NOMO-1 (cell line): ENCODE measurements around the gene EEF1AKMT2.

Source experiments
- DNase-seq, 2 experiments: peaks; one replicate each; lab custom pipeline; 2025; ENCODE audit not compliant: unreplicated experiment in 2 of 2; lab: John Stamatoyannopoulos, UW

The EEF1AKMT2 gene

DNA sequence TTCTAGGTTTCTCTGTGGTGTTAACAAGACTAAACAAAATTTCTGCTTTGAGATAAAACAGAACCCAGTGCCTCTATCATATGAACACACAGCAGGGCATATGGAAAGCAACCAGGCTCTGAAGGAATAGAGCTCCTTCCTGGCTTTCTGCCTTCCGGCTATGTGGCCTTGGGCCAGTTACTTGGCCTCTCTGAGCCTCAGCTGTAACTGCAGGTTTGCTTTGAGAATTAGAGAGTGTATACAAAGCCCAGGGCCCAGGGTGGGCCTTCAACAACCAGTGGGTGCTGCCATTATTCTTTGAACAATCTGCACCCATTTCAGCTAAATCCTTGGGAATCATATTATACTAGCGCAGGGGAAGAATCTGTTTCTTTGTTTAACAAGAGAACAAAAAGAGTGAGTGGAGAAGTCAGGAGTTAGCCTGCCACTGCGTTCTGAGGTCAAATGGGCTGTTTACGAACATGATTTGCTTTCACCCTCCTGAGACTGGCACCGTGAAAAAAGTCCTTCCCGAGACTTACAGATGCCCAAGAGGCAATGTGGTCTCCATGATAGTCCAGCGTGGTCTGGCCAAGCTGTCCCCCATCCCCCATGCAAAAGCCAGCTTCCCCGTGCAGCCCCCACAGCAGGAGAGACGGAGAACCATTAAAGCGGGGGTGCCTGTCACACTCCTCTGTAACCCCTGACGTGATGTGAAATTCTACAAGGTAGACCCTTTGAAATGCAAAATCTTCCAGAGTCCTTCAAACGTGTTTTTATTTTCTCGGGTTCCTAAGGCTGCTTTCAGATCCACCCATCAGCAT is 52.4 kb downstream of the EEF1AKMT2 start:
- no peak for DNase-seq

DNA sequence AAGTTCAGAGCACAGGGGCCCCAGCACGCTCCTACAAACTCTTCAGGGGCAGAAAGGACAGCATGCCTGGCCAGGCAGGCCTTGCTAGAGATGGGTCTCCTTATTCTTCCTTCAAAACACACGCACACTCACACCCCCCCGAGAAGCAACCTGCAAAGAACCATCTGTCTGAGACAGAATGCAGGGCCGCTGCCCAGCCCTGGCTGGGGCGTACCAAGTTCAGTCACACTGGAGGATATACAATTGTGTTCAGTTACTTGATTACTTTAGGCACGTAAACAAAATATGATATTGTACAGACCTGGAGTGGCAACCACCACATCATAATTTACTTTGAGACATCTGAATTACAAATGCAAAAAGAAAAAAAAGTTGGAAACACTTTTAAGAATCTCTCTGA is 53.2 kb downstream of the EEF1AKMT2 start:
- no peak for DNase-seq

DNA sequence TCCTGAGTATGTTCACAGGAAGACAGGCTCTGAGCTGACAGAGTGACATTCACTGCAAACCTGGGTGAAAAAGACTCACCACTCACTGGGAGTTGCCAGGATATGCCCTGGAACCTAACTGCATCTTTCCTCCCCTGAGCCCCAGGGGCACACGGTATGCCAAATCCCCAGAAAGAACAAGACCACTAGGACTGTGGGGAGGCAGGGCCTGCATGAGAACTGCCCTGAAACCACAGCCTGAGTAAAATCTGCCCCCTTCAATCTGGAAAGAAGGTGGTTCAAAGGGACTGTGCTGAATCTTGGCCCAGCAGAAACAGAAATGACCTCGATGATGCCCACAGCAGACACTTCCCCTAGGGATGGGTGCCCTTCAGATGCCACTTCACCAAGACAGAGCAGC is 54.0 kb downstream of the EEF1AKMT2 start:
- no peak for DNase-seq

DNA sequence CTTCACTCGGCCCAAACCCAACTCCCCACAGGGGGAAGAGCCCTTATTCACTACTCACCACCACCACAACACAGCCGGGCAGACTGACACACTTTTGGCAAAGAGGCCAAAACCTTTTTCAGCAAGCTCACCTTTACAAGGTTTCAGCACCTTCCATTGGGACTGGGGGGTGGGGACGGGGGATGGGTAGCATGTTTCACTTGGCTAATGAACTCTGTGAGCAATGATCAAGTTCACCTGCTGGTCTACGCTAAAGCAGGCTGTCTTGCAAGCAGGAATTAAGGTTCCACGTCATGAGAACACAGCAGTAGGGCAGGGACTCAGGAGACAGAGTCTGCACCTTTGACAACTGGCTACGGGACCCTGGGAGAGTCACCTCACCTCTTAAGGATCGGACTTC is 54.5 kb downstream of the EEF1AKMT2 start:
- no peak for DNase-seq

DNA sequence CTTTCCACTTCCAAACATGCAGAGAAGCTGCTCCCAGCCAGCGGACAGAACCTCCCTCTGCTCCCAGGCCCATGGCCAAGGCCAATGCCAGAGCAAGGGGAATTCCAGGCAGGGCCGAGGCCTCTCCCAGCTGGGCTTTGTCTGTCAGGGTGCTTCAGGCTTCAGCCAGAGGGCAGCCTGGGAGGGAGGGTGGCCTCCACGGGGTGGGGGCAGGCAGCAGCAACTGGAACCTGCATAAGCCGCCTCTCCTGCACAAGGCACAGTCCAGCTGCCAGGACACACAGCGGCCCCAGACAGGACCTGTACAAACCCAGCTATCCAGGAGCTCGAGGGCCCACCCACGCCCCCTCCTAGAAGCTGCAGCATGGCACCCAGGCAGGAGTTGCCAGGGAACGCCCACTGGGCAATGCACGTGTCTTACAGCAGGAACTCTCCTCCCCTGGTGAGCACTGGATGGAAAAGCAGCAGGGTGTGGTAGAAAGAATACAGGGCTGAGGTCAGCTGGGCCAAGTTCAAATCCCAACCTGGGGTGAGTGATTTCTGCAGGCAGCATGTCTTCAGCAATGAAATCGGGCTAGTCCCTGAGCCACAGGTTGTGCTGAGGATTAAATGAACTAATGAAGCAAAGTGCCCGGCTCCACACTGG is 55.1 kb downstream of the EEF1AKMT2 start:
- DNase-seq, result no peak

DNA sequence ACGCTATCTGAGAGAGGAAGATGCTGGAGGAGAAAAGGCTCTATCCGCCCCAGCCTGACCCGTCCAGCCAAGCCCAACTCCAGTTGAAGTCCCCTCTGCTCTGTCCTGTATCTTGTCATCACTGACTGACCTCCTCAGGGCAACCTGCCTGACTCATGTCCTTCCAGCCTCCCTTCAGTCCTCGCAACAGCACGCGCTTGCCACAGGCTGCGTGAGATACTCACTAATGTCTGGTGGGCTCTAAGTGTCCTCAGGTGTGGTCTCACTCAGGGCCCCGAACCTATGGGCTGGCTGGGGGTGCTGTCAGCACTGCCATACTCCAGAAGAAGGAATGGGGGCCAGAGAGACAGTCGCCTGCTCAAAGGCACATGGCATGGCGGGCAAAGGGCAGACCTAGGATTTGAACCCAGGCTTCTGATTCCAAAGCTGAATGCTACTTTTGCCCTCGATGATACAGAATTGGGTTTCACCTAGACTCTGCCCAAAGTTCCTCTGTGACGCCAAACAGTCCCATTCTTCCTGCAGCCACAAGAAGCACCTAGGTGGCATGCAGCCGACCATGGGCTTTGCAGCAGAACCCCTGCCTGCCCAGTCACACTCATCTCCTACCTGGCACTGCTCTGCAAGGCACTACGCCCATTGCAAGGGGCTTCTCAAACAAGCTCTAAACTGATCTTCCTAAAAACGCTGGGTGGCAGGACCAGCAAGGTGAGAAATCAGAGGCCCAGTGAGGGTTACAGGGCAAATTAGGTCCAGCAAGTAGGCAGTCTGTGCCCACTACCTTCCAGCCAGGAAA is 56.0 kb downstream of the EEF1AKMT2 start:
- DNase-seq, result no peak

DNA sequence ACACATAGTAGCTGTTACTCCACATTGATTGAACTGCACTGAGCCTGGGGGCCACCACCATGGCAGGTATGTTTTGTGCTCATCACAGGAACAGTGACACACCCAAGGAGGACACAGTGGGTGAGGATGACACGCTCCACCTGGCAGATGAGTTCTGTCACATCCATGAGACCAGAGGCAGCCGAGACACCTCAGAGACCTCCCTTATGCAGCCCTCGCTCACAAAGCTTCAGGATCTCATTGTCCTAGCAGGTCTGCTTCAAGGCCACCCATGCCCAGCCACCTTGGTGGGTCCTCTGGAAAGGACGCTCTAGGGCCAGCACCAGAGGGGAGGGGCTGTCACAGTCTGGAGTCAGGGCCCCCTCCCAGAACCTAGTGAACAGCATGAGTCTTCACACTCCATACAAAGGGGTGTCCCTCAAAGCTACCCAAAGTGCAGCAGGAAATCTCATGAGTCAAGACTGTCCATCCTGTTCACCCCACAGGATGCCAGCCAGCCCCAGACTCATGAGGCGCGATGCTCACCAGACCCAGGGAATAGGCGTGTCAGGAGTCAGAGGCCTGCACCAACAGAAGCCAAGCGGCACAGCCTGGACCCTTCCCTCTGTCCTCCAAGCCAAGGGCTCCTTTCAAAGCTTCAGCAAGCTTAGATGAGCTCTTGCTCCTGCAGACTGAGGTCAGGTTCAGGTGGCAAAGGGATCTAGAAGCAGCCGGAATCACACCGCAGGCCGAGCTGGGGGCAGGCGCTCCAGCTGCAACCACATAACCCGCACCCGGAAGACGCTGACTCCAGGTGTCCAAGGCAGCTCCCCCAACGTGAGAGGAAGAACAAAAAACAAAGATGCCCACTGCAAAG is 57.1 kb downstream of the EEF1AKMT2 start:
- no peak for DNase-seq

DNA sequence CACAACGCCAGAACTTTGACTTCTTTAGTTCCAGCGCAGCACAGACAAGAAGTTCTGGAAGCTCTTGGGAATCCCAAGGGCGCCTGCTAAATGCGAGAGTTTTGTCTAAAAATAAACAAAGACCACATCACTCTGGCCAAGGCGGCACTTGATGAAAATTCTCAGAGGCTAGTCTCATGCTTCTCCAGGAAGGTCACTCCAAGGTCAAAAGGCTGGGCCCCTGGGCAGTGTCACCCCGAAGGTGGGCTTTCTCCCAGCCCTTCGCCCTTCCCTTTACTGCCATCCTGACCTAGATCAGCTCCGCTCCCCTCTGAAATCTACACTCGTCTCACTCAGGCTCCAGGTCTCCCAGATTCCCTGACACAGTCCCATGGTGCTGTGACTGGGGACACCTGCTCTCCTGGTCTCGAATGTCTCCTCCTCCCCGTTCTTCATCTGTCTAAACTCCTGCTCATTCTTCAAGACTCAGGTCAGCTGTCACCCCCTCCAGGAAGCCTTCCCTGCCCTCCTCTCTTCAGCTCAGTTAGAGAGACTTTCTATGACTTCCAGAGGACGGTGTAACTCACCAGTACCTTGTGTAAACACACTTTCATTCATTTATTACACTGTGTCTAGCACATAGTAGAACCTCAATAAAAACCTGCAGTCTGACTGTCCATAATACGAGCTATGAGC is 58.0 kb downstream of the EEF1AKMT2 start:
- no peak for DNase-seq

DNA sequence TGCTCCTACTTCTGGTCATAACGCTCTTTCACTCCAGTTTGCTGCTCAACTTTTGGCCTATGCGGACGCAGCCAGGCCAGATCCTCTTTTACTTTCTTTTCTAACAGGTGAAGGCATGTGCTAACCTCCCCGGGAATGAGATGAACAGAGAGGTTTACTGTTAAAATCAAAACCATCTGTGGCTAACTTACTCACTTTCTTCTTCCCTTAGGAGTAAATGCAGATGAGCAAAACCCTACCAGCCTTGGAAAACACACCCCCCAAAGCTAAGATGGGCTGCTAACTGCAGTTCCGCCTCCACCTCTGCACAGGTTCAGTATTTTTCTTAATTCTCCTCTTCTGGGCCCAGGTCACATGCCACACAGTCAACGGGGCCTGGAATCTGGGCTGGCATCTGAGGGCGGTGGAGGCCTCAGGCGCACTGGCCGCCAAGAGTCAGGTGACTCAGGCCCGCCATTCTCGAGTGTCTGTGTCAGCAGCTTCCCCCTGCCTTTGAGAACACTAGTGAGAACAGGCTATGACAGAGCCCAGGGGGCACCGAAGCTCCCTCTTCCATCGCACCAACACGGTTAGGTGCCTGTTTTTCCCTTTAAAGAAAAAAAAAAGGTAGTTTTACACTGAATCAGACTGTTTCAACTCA is 58.6 kb downstream of the EEF1AKMT2 start:
- DNase-seq, result no peak

DNA sequence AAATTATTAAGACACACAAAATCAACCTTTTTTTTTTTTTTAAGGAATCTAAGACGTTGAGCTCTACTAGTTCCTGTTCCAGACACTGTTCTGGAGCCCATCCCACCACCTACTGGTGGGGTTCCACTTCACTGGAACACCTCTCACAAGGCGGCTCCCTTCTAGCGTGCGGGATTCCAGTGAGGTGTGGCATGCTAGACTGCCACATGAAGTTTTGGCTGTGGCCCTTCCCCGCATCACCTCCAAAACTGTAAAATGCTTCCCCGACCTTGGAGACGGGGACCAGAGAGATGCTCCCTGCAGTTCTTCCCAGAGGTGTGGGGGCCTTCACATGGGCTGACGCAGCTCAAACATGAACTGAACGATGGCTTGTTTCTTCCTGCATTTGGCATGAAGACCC is 60.1 kb downstream of the EEF1AKMT2 start:
- no peak for DNase-seq

DNA sequence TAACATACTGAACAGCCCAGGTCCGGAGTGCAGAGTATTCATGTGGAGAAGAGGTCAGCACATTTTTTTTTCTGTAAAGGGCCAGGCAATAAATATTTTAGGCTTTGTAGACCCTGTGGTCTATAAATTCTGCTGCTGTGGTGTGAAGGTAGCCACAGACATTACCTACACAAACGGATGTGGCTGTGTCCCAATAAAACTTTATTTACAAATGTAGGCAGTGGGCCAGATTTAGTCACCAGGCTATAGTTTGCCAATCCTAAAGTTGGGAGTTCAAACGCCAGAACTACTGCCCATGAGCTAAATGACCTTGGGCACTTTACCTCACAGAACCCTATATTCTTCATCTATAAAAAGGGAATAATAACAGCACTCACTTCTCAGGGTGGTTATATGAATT is 60.9 kb downstream of the EEF1AKMT2 start:
- no peak for DNase-seq

DNA sequence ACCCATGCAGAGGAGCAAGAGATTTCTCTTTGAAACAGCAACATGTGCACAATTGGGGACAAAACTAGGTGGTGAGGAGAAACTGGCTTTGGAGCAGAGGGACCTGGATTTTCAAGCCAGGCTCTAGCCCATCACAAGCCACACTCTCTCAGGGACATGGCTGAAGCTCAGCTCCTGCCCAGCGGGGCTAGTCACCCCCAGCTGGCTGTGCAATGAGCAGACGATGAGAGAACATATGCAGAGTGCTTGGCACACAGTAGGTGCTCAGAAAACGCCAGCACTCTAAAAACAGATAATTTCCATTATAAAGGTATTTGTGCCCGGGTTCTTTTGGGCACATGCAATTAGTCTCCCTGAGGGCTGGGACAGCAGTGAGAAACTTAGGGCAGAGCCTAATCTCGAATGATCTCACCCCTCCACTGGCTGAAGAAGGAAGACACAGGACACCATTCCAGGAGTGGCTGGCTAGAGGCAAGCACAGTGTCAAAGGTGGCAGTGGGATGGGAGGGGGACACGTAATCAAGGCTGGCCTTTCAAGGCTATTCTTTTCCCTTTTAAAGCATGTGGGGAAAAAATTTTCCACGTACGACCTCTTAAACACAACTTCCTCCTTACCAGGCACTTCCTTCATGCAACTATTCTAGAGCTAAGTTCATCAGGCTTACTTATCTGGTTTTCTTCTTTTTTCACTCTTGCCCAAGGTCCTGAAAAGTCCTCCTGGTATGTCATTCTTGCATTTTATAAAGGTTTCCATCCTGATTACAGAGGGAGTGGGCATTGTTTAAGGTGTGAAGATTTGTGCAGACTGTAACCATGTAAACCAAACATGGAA is 62.6 kb downstream of the EEF1AKMT2 start:
- DNase-seq, result peak; percentile 16 to 43

DNA sequence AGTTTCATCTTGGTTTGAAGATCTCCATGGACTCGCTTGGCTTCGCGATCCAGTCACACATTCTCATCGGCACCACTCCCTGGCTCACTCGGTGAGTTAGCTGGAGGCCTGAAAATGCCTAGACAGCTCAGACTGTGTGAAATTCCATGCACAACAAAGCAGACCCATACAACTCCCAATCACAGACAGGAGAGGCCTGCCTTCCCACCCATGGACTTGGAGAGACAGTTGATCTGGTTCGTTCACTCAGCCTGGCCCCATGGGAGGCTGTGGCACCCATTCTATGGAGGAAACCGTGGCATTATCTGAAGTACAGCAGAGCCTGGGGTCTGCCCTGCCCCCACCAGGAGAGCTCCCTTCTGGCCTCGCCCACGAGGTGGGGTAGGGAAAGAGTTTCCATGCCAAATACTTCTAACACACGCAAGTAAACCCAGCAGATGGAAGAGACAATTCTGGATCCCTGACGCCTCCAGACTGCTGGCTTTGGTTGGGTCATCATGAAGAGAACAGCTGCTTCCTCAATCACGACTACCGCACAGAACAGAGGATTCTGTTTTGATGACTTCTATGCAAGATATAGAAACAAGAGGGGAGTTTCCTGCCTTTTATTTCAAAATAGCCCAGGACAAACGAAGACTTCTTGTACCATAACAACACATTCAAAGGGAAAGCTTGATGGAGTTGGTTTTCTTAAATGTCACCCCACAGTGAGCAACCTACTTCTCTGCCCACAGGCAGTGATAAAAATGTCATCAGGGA is 63.4 kb downstream of the EEF1AKMT2 start:
- peak in 1 of 2 experiments; percentile 52 for DNase-seq

DNA sequence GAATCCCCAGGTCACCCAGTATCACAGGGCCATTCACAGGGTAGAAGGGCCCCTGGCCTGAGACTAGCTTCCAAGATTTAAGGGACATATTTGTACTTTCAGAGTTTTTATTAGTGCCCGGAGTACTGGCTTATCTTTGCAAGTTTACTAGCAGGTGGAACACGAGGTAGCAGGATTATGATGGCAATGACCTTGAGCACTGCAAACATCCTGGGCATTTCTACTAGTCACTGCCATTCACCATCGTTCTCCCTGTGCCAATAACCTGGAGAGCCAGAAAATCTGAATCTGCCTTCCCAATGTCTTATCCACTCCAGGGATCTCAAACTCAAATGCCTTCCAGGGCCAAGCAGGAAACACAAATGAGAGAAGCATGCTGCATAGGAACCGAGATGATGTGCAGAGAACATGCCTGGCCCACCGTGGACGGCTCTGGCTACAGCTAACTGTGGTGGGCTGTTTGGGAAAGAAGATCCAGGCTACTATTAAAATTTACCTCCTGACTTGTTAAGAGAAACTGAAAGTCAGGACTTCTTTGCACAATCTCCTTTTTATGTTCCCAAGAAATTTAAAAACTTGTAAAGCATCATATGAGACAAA is 64.2 kb downstream of the EEF1AKMT2 start:
- no peak for DNase-seq

DNA sequence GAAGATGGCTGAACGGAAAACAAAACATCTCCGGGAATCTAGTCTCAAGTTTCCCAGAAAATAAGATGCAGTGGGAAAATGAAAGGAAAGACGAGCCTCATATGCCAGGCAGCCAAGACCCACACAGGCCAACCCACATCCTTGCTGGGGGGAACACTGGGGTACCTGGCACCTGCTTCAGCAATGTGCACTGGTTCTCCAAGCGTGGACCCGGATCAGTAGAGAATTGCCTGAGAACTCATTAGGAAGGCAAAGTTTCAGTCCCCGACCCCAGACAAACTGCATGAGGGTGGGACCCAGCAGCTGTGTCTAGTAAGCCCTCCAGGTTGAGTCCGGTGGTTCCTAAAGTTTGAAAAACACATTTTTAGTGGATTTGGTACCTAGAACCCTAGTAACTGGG is 65.9 kb downstream of the EEF1AKMT2 start:
- DNase-seq, result no peak

DNA sequence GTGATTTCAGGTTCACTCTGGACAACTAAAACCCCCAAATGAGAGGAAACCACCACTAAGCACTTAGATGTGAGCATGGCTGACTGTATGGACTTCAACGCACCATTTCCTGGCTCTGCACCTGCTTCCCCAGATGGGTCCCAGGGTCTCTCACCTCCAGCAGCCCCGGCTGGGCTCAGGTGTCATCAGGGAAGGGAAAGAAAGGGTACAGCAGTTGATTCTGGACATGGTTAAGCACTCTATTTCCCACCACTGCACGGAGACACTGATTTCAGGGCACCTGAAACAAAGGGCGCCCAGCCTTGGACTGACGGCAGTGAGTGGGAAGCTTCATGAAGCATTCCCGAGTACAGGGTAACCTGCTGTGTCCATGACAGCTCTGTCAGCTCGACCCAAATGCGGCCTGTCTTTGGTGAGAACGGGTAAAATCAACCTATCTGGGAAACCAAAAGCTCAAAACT is 66.5 kb downstream of the EEF1AKMT2 start:
- no peak for DNase-seq

DNA sequence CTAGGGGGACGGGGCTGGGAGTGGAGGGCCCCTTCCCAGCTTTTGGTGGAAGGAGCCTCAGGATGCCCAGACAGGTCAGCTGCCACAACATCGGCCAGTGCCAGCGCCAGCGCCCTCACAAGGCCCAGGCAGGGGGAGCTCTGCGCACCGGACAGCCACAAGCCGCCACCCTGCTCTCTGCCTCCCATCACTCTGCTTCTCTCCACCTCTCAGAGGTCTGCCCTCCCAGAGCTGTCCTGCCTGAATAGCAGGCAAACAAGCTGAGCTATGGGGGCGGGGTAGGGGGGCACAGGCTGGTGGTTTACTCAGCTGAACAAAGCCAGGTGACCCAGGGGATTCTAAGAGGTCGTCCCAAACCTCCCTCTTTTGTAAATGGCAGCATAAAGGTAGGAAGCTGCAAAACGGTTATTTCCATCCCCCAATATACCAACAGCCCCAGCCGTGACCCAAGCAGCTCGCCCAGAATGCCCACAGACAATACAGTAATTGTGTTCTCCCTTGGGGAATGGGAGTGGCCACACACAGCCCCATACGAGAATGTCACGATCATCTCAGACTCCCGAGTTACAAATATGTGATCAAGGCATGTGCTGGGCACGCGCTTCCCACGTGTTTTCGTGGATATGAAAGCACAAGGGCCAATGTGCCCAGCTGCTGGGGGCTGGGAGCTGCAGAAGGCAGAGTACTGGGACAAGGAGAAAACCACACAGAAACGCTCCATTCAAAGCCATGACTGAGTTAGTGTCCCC is 67.2 kb downstream of the EEF1AKMT2 start:
- DNase-seq, result no peak
